HG02610 (cell line): Measurements from ENCODE around the gene EAPP.
"Not testable (repeated sequence)": the region's sequence is repeated elsewhere in the genome, so short reads cannot be mapped to it uniquely, and the experiment has no call there.

Experiments used
- ATAC-seq: cut with Tn5 transposase; IDR thresholded peaks from one replicate; pipeline ENCODE4 v1.9.1; 2021; ENCODE audit warnings: mild to moderate bottlenecking, moderate library complexity; ENCODE audit not compliant: unreplicated experiment

EAPP gene

GRCh38 chr14:34488528-34488927 lies 51.0 kb downstream of the EAPP start:
- ATAC-seq = no peak

GRCh38 chr14:34484726-34485125 lies 54.8 kb downstream of the EAPP start:
- no peak for ATAC-seq

- no peak for ATAC-seq
Observed at GRCh38 chr14:34482463-34482862, 57.0 kb downstream of the EAPP start.

- no peak for ATAC-seq
Observed at GRCh38 chr14:34479694-34480093, 59.8 kb downstream of the EAPP start.

- ATAC-seq = no peak
Observed at GRCh38 chr14:34478261-34478660, 61.2 kb downstream of the EAPP start.

- ATAC-seq = not testable (repeated sequence)
Observed at GRCh38 chr14:34476036-34476435, 63.5 kb downstream of the EAPP start.

- ATAC-seq = no peak
Observed at GRCh38 chr14:34475163-34475562, 64.3 kb downstream of the EAPP start.

- no peak for ATAC-seq
Observed at GRCh38 chr14:34474187-34474679, 65.3 kb downstream of the EAPP start.

GRCh38 chr14:34472706-34473279 lies 66.7 kb downstream of the EAPP start:
- no peak for ATAC-seq

- ATAC-seq = peak; percentile 58
Observed at GRCh38 chr14:34470319-34470718, 69.2 kb downstream of the EAPP start.

GRCh38 chr14:34466691-34467090 lies 72.8 kb downstream of the EAPP start:
- no peak for ATAC-seq
